GM12872 (cell line): ENCODE data around the gene NOL7.

Source experiments
- TF ChIP-seq, protein P1 (sequence below): IDR thresholded peaks from 3 replicates; pipeline ENCODE4 v1.5.1; 2011; ENCODE audit warnings: low read depth, mild to moderate bottlenecking, low read length, moderate library complexity; ENCODE audit not compliant: insufficient read depth

NOL7 gene

GRCh38 chr6:13655700-13656099, 40.6 kb downstream of the NOL7 start:
- TF ChIP-seq, protein P1, sequence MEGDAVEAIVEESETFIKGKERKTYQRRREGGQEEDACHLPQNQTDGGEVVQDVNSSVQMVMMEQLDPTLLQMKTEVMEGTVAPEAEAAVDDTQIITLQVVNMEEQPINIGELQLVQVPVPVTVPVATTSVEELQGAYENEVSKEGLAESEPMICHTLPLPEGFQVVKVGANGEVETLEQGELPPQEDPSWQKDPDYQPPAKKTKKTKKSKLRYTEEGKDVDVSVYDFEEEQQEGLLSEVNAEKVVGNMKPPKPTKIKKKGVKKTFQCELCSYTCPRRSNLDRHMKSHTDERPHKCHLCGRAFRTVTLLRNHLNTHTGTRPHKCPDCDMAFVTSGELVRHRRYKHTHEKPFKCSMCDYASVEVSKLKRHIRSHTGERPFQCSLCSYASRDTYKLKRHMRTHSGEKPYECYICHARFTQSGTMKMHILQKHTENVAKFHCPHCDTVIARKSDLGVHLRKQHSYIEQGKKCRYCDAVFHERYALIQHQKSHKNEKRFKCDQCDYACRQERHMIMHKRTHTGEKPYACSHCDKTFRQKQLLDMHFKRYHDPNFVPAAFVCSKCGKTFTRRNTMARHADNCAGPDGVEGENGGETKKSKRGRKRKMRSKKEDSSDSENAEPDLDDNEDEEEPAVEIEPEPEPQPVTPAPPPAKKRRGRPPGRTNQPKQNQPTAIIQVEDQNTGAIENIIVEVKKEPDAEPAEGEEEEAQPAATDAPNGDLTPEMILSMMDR = no peak

GRCh38 chr6:13660273-13660672, 45.1 kb downstream of the NOL7 start:
- TF ChIP-seq, protein P1 = no peak

DNA sequence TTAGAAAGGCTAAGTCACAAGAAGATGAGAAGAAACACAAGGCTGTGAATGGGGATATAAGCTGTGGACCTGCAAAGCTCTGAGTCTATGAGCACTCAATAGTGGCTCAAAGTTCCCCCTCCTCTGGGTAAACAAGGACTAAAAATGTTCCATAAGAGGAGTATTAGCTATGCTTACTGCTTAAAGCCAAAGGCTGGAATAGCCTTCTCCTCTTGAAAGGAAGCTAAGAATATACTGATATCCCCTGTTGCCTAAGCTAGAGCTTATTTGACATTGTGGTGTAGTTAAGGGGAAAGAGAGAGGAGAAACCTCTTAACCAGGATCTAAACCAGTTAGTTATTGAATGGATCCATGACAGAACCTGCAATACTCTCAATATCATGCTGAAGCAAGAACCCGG, 45.8 kb downstream of the NOL7 start:
- TF ChIP-seq, protein P1 = no peak

GRCh38 chr6:13661647-13662046, 46.5 kb downstream of the NOL7 start:
- TF ChIP-seq, protein P1 = no peak

- TF ChIP-seq, protein P1 = no peak
Observed at GRCh38 chr6:13662651-13663334, 47.7 kb downstream of the NOL7 start.

DNA sequence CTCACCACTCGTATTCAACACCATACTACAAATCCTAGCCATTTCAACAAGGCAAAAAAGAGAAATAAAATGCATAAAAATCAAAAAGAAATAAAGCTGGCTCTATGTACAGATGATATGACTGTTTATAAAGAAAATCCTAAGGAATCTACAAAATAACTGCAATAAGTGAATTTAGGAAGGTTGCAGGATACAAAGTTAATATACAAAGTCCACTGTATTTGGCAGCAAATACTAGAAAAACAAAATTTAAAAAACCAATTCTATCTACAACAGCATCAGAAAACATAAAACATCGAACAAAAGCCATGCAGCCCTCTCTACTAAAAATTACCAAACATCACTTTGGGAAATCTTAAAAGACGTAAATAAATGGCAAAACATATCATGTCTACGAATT, 48.9 kb downstream of the NOL7 start:
- TF ChIP-seq, protein P1 = no peak

DNA sequence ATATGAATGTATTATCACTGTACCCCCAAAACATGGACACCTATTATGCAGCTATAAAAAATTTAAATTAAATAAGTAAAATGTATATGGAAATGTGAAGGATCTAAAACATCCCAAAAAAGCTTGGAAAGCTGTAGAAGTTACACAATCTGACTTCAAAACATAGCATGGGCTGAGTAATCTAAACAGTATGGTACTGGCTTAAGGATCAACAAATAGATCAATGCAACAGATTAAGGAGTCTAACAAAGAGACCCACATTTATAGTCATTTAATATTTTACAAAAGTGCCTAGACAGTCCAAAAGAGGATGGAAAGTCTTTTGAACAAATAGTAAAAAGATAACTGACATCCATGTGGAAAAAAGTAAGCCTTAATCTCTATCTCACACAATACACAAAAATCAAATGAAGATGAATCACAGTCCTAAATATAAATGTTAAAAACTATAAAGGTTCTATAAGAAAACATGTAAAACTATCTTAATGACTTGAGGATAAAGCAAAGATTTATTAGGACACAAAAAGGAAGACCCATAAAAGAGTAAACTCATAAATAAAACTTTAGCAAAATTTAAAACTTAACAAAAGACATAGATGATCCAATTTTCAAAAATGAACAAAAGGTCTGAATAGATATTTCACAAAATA, 49.7 kb downstream of the NOL7 start:
- TF ChIP-seq, protein P1 = no peak
